Suppressor macrophage (primary cell): ENCODE measurements around the gene LIPC.
A peak's percentile ranks its signal among the peaks of the same experiment; 100 is the strongest.

Experiments
- DNase-seq, 4 experiments: peaks; one replicate each; pipeline ENCODE4 v3.0.0-alpha.2; 2020 to 2022

Gene LIPC

GRCh38 chr15:58554758-58555157 lies 123.0 kb downstream of the LIPC start:
- peak in 2 of 4 experiments; percentile 25 to 27 for DNase-seq

- peak in 2 of 4 experiments; percentile 38 to 49 for DNase-seq
Measured at GRCh38 chr15:58555162-58556027, 123.6 kb downstream of the LIPC start.

GRCh38 chr15:58556028-58556361 lies 124.2 kb downstream of the LIPC start:
- DNase-seq = peak in 1 of 4 experiments; percentile 31

- peak; percentile 38 to 94 (median 68) for DNase-seq
Measured at GRCh38 chr15:58556541-58556940, 124.8 kb downstream of the LIPC start.

GRCh38 chr15:58558777-58559176 lies 127.0 kb downstream of the LIPC start:
- no peak for DNase-seq

GRCh38 chr15:58559904-58560588 lies 128.3 kb downstream of the LIPC start:
- no peak for DNase-seq

GRCh38 chr15:58561321-58561720 lies 129.5 kb downstream of the LIPC start:
- no peak for DNase-seq

GRCh38 chr15:58562135-58562534 lies 130.3 kb downstream of the LIPC start:
- DNase-seq = no peak

GRCh38 chr15:58564981-58565380 lies 133.2 kb downstream of the LIPC start:
- DNase-seq = no peak

- no peak for DNase-seq
Measured at GRCh38 chr15:58565619-58566018, 133.8 kb downstream of the LIPC start.

- no peak for DNase-seq
Measured at GRCh38 chr15:58566029-58566428, 134.2 kb downstream of the LIPC start.

GRCh38 chr15:58568157-58568571 lies 136.4 kb downstream of the LIPC start:
- peak; percentile 75 to 89 (median 86) for DNase-seq

GRCh38 chr15:58569455-58569854 lies 137.7 kb downstream of the LIPC start:
- DNase-seq = no peak

- no peak for DNase-seq
Measured at GRCh38 chr15:58571491-58571890, 139.7 kb downstream of the LIPC start.

- no peak for DNase-seq
Measured at GRCh38 chr15:58572521-58572920, 140.7 kb downstream of the LIPC start.

GRCh38 chr15:58573270-58573669 lies 141.5 kb downstream of the LIPC start:
- DNase-seq = no peak

GRCh38 chr15:58574631-58575030 lies 142.8 kb downstream of the LIPC start:
- DNase-seq = no peak

- no peak for DNase-seq
Measured at GRCh38 chr15:58575045-58575786, 143.4 kb downstream of the LIPC start.

- no peak for DNase-seq
Measured at GRCh38 chr15:58576657-58577056, 144.9 kb downstream of the LIPC start.

GRCh38 chr15:58582160-58582559 lies 150.4 kb downstream of the LIPC start:
- DNase-seq = peak in 3 of 4 experiments; percentile 58 to 83 (median 60)

- DNase-seq = peak; percentile 70 to 86 (median 78)
Measured at GRCh38 chr15:58583171-58583908, 151.5 kb downstream of the LIPC start.

GRCh38 chr15:58584789-58585461 lies 153.1 kb downstream of the LIPC start:
- DNase-seq = no peak
